Keratinocyte (primary cell): ENCODE data around the gene LHX6.

Experiments used
- CTCF ChIP-seq, 3 experiments: IDR thresholded peaks in 1 of 3; conservative IDR thresholded peaks in 1 of 3; optimal IDR thresholded peaks in 1 of 3; 2 replicates in 2 of 3; 3 replicates in 1 of 3; pipeline versions ENCODE3 to v1.5.1; 2011; ENCODE audit warnings: low read length in 3 of 3, mild to moderate bottlenecking in 3 of 3, moderate library complexity in 2 of 3, control low read depth in 1 of 3, inconsistent platforms in 1 of 3; ENCODE audit not compliant: insufficient read depth in 2 of 3; ENCODE audit errors: extremely low read depth in 1 of 3
- EZH2 ChIP-seq: IDR thresholded peaks from one replicate; pipeline ENCODE4 v1.6.1; 2012; ENCODE audit warnings: inconsistent platforms, mild to moderate bottlenecking, low read length, moderate library complexity

GRCh38 chr9:122223435-122223834 lies 5.3 kb downstream of the LHX6 start:
- TF ChIP-seq EZH2: no peak
- no peak for TF ChIP-seq CTCF (optimal IDR thresholded peaks at IDR 0.05 in 1 of 3, IDR thresholded peaks at IDR 0.05 in 1 of 3, conservative IDR thresholded peaks at IDR 0.05 in 1 of 3; ENCODE audit: extremely low read depth in 1 of 3, insufficient read depth in 2 of 3, low read length in 3 of 3)
